K562 (cell line): Measurements from ENCODE around the gene FAM171A1. TPM values are rescaled to one million over a fixed set of nuclear protein-coding genes. Genes with fewer than 3 reads are reported as not detected.

ENCODE experiments used
- ATAC-seq: fragments of 200-7000 bp; cut with Tn5 transposase; 3 replicates; pipeline ENCODE4 v1.9.1; 2020; ENCODE audit warnings: moderate library complexity
- BruUV-seq: library from RNA; stranded (reverse); fragments of 400-500 nt; replicated peaks from 2 replicates; lab custom pipeline; 2021; lab: Mats Ljungman, UMichigan
- CTCF ChIA-PET: fragments of 300-600 bp; formaldehyde crosslinking; extraction: SDS; loops from one replicate; lab custom pipeline; 2021; ENCODE audit warnings: low intra/inter-chr PET ratio; lab: Yijun Ruan, JAX
- POLR2A ChIA-PET: fragments of 300-600, 350-650 bp; sonication (Branson Sonifier 250); formaldehyde crosslinking; extraction: SDS; loops from one replicate; lab custom pipeline; 2021; ENCODE audit warnings: antibody characterized with exemption, inconsistent platforms; lab: Yijun Ruan, JAX
- DNase-seq, 4 experiments: peaks; one replicate each; pipeline versions ENCODE4 v3.0.0 to v3.0.0-alpha.2; 2011 to 2018; ENCODE audit warnings: low spot score in 3 of 4, mixed read lengths in 3 of 4; ENCODE audit errors: extremely low read depth in 1 of 4
- FAIRE-seq: peaks from 2 replicates; lab custom pipeline; 2011; peaks lifted over from hg19 to GRCh38; lab: Jason Lieb, UNC
- H2AFZ ChIP-seq: 2 replicates; pipeline ENCODE4 v1.6.0; 2011; ENCODE audit warnings: low read depth, low read length, control low read depth, inconsistent platforms
- H3K27ac ChIP-seq: fragments of 200-600 bp; 3 replicates; pipeline ENCODE4 v1.8.0; 2011; ENCODE audit warnings: low read depth, mild to moderate bottlenecking, control low read depth, inconsistent platforms, low read length, moderate library complexity, mixed read lengths; ENCODE audit errors: extremely low read depth
- H3K27me3 ChIP-seq, 2 experiments: fragments of 300-600 bp in 1 of 2; 2 replicates in 1 of 2; 3 replicates in 1 of 2; pipeline versions ENCODE4 v1.6.0 to v1.8.0; 2011; ENCODE audit warnings: inconsistent platforms in 2 of 2, low read length in 2 of 2, mild to moderate bottlenecking in 1 of 2, mixed read lengths in 1 of 2, moderate library complexity in 1 of 2; ENCODE audit not compliant: control insufficient read depth in 2 of 2, insufficient read depth in 2 of 2
- H3K36me3 ChIP-seq: fragments of 300-600 bp; 3 replicates; pipeline ENCODE4 v1.8.0; 2011; ENCODE audit warnings: mild to moderate bottlenecking, low read length, inconsistent platforms; ENCODE audit not compliant: control insufficient read depth, insufficient read depth
- H3K4me1 ChIP-seq, 2 experiments: fragments of 200-600 bp in 1 of 2; replicated peaks in 1 of 2; 2 replicates in 1 of 2; 3 replicates in 1 of 2; pipeline versions ENCODE4 v1.5.1 to v1.8.0; 2011; ENCODE audit warnings: inconsistent platforms in 2 of 2, low read length in 2 of 2, mild to moderate bottlenecking in 1 of 2, mixed read lengths in 1 of 2, moderate library complexity in 1 of 2; ENCODE audit not compliant: control insufficient read depth in 2 of 2, insufficient read depth in 2 of 2
- H3K4me2 ChIP-seq: 2 replicates; pipeline ENCODE4 v1.6.1; 2011; ENCODE audit warnings: low read length, control low read depth, inconsistent platforms, mixed read lengths; ENCODE audit not compliant: insufficient read depth
- H3K4me3 ChIP-seq: fragments of 200-600 bp; sonication (generic), shearing (Covaris generic); 2 replicates; pipeline ENCODE4 v1.5.1; 2016; ENCODE audit warnings: control low read depth, inconsistent platforms
- H3K79me2 ChIP-seq: fragments of 200-600 bp; 3 replicates; pipeline ENCODE4 v1.8.0; 2011; ENCODE audit warnings: low read length, inconsistent platforms; ENCODE audit not compliant: control insufficient read depth, insufficient read depth
- H3K9ac ChIP-seq, 2 experiments: 2 replicates each; pipeline versions ENCODE4 v1.6.0 to v1.6.1; 2011; ENCODE audit warnings: low read depth in 2 of 2, low read length in 2 of 2, control low read depth in 1 of 2, inconsistent platforms in 1 of 2, mild to moderate bottlenecking in 1 of 2, mixed read lengths in 1 of 2; ENCODE audit not compliant: insufficient read depth in 1 of 2
- H3K9me1 ChIP-seq: one replicate; pipeline ENCODE4 v1.6.0; 2011; ENCODE audit warnings: inconsistent platforms, mild to moderate bottlenecking, low read length, moderate library complexity; ENCODE audit not compliant: control insufficient read depth, insufficient read depth
- H3K9me3 ChIP-seq: replicated peaks from 2 replicates; pipeline ENCODE4 v1.5.1; 2011; ENCODE audit warnings: low read depth, low read length, inconsistent platforms; ENCODE audit not compliant: control insufficient read depth, insufficient read depth
- H4K20me1 ChIP-seq: replicated peaks from 2 replicates; pipeline ENCODE4 v1.6.1; 2011; ENCODE audit warnings: low read length, inconsistent platforms, mixed read lengths; ENCODE audit not compliant: control insufficient read depth, insufficient read depth
- ETV6 ChIP-seq, 3 experiments: fragments of 150-350 bp in 1 of 3; sonication (generic) in 1 of 3; formaldehyde crosslinking in 1 of 3; IDR thresholded peaks; 2 replicates each; pipeline versions ENCODE4 v1.6.1 to v1.8.0; 2014 to 2022; ENCODE audit warnings: borderline replicate concordance in 2 of 3, low read depth in 2 of 3, antibody characterized with exemption in 1 of 3, low read length in 1 of 3, mild to moderate bottlenecking in 1 of 3, missing genetic modification reagents in 1 of 3
- FOXA1 ChIP-seq: fragments of 450-650 bp; IDR thresholded peaks from 2 replicates; pipeline ENCODE4 v1.6.1; 2016; ENCODE audit warnings: mild to moderate bottlenecking, borderline replicate concordance
- HINFP ChIP-seq: fragments of 450-650 bp; conservative IDR thresholded peaks from 2 replicates; pipeline ENCODE4 v1.6.1; 2016; ENCODE audit warnings: missing genetic modification characterization, low read depth, mild to moderate bottlenecking, control low read depth, missing compliant biosample characterization
- NRF1 ChIP-seq, 2 experiments: fragments of 450-650 bp; IDR thresholded peaks in 1 of 2; conservative IDR thresholded peaks in 1 of 2; 2 replicates each; pipeline ENCODE4 v1.6.1; 2014; ENCODE audit warnings: mild to moderate bottlenecking in 2 of 2
- RFX5 ChIP-seq: IDR thresholded peaks from 2 replicates; pipeline ENCODE4 v1.6.1; 2011; ENCODE audit warnings: low read depth, mild to moderate bottlenecking, improper control_type of control experiment, low read length
- SMARCE1 ChIP-seq: fragments of 450-650 bp; IDR thresholded peaks from 2 replicates; pipeline ENCODE4 v1.7.1; 2016; ENCODE audit warnings: mild to moderate bottlenecking
- SRSF7 ChIP-seq: fragments of 200-400 bp; formaldehyde crosslinking; optimal IDR thresholded peaks from 2 replicates; pipeline ENCODE3; 2017; ENCODE audit warnings: mild to moderate bottlenecking, low read depth, low read length
- ZBTB7A ChIP-seq: IDR thresholded peaks from 2 replicates; pipeline ENCODE4 v1.6.1; 2011; ENCODE audit warnings: low read depth, mild to moderate bottlenecking, low read length, moderate library complexity, borderline replicate concordance; ENCODE audit not compliant: control insufficient read depth
- ZNF133 ChIP-seq: fragments of 250-450 bp; sonication (Bioruptor Pico); IDR thresholded peaks from 2 replicates; pipeline ENCODE4 v1.4.0; 2020; ENCODE audit warnings: mild to moderate bottlenecking
- ZNF134 ChIP-seq: fragments of 250-450 bp; sonication (Bioruptor Pico); conservative IDR thresholded peaks from 2 replicates; pipeline ENCODE4 v1.4.0; 2020
- ZNF23 ChIP-seq: fragments of 250-450 bp; sonication (Bioruptor Pico); IDR thresholded peaks from 2 replicates; pipeline ENCODE4 v1.4.0; 2020; ENCODE audit warnings: mild to moderate bottlenecking
- WGBS: fragments of 100-300 bp; shearing (Covaris generic); methylation state at CpG from one replicate; pipeline ENCODE4 v1.1.6; 2016; ENCODE audit warnings: low coverage, mixed read lengths; ENCODE audit not compliant: insufficient coverage; ENCODE audit errors: missing lambda C conversion rate; 5-methylcytosine and 5-hydroxymethylcytosine counted together
- in situ Hi-C: fragments of 300-500 bp; cut with MboI; formaldehyde crosslinking; loops from 4 replicates; pipeline ENCODE4 v1.15.0; 2018; ENCODE audit warnings: inconsistent platforms, mixed read lengths
- intact Hi-C: fragments of 100-400 bp; cut with micrococcal nuclease; formaldehyde crosslinking; loops from 2 replicates; pipeline ENCODE4 v1.14.2; 2022
- polyA plus RNA-seq, 8 experiments: library from polyadenylated mRNA; depleted of rRNA in 4 of 8; stranded (reverse) in 5 of 8; unstranded in 3 of 8; fragments of >200 nt; fragmentation: Nextera tagmentation in 2 of 8; fragmentation: Illumina TruSeq in 1 of 8; extraction: Ambion mirVana in 2 of 8; extraction: Trizol in 1 of 8; gene quantifications; 2 replicates each; pipeline versions ENCODE4 v1.2.1 to v1.2.3, GENCODE V29; 2011 to 2014; ENCODE audit warnings: inconsistent platforms in 1 of 8, missing spikeins in 1 of 8
- total RNA-seq, 7 experiments: library from RNA; depleted of rRNA in 6 of 7; stranded (reverse); fragments of >200 nt in 6 of 7; fragmentation: Illumina TruSeq in 2 of 7; extraction: Trizol in 2 of 7; gene quantifications; 2 replicates each; pipeline versions ENCODE4 v1.2.1 to v1.2.3, GENCODE V29; 2011 to 2021; ENCODE audit warnings: low replicate concordance in 1 of 7

Gene FAM171A1
- total and polyA plus RNA-seq, 9 of the 15 experiments (the other 6 are each of a cell fraction or from before 2014, with no cell fraction given), result 0.51 to 8.2 (median 4.8) TPM

- TF ChIP-seq SRSF7 (no peak), ZNF133 (CRISPR knock-in tag) (no peak), RFX5 (no peak), NRF1 (conservative IDR thresholded peaks at IDR 0.05 in 1 of 2, IDR thresholded peaks at IDR 0.05 in 1 of 2) (no peak), ZBTB7A (no peak)
These were observed 138.8 kb downstream of the FAM171A1 start (continued) for GRCh38 chr10:15232279-15232678.

GRCh38 chr10:15231426-15231825, 139.7 kb downstream of the FAM171A1 start:
- DNase-seq, result no peak
- intact Hi-C loops, result no loop called here
- no TSS peak for BruUV-seq
- H3K79me2 ChIP-seq, result no peaks in the 10 kb centered on the region
- H3K4me1 ChIP-seq, result no peaks in the 10 kb centered on the region
- ATAC-seq, result no peak
- POLR2A ChIA-PET, result no interaction called here
- WGBS, result 16% methylated on average over 11 of the region's 11 CpGs
- TF ChIP-seq FOXA1 (no peak), ETV6 (IDR thresholded peaks at IDR 0.05; ENCODE audit: borderline replicate concordance in 1 of 2, low read depth in 2 of 2, low read length in 1 of 2) (no peak), ETV6 (CRISPR knock-in tag; IDR thresholded peaks at IDR 0.05; ENCODE audit: borderline replicate concordance) (no peak), ZNF134 (CRISPR knock-in tag) (no peak), HINFP (tag) (no peak), SMARCE1 (no peak), ZNF23 (CRISPR knock-in tag) (no peak)
- H4K20me1 ChIP-seq, result no peaks in the 10 kb centered on the region; the same call in 1 of the 2 replicates
- no peak for FAIRE-seq
- no peaks in the 10 kb centered on the region for H3K9me1 ChIP-seq
- no peak overlapping the region for H3K4me3 ChIP-seq
- no peak overlapping the region for H3K27ac ChIP-seq
- H3K4me2 ChIP-seq, result no peak overlapping the region
- H2AFZ ChIP-seq, result no peak overlapping the region
- H3K9me3 ChIP-seq, result no peaks in the 10 kb centered on the region
- H3K36me3 ChIP-seq, result no peaks in the 10 kb centered on the region
- in situ Hi-C loops, result no loop called here
- CTCF ChIA-PET, result no interaction called here
- H3K27me3 ChIP-seq, result peaks cover 3 to 17% of the 10 kb centered on the region in 2 experiments; a peak in 4 of 5 replicates
- no peak overlapping the region for H3K9ac ChIP-seq
